Measurements from ENCODE around the gene SREK1IP1.

DNA sequence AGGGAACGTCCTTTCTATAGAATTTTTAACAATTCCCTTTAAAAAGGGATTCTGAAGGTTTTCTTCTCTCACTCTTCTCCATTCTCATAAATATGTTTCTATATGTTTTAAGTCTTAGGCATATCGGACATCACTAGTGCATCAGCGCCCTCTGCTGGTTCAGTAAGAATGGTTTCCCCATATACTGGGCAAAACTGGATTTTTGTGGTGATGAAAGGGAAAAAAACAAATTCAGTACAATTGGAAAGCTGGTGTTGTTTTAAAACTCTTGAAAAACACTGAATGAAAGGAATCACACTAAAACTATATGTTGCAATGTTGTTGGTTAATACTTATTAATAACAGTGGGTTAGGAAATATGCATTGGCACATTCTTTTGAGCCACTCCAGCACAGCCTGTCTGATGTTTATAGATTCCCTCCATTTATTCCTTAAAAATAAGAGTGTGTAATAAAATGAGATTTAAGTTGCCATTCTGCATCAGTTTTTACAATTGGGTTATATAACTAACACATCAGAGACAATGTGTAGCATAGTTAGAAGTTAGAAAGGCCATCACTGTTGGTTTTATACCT is 16.0 kb upstream of the SREK1IP1 start:
- TF ChIP-seq EP300 (IDR thresholded peaks at IDR 0.05): no peak
- TF ChIP-seq CTCF (IDR thresholded peaks at IDR 0.05): peak; percentile 39 to 79 (median 69)
